PC-9 (cell line): Measurements from ENCODE around the gene TCAP.

Source experiments
- CTCF ChIP-seq: fragments of 200-600 bp; sonication (generic); conservative IDR thresholded peaks from 2 replicates; pipeline ENCODE4 v1.6.1; 2017; ENCODE audit warnings: mixed run types, antibody characterized with exemption, mild to moderate bottlenecking, moderate library complexity
- EZH2 ChIP-seq: fragments of 200-600 bp; sonication (generic); IDR thresholded peaks from 2 replicates; pipeline ENCODE4 v1.8.0; 2017; ENCODE audit warnings: antibody characterized with exemption, low read depth

- no peak for TF ChIP-seq EZH2
- no peak for TF ChIP-seq CTCF
These were observed 14.5 kb downstream of the TCAP start for GRCh38 chr17:39679521-39680192.
